HG03175 (cell line): ENCODE measurements around the gene VAT1L.

Source experiments
- ATAC-seq: cut with Tn5 transposase; IDR thresholded peaks from one replicate; pipeline ENCODE4 v1.9.1; 2021; ENCODE audit warnings: mild to moderate bottlenecking, moderate library complexity; ENCODE audit not compliant: unreplicated experiment

Gene VAT1L

GRCh38 chr16:77781091-77781490, 7.3 kb upstream of the VAT1L start:
- ATAC-seq: no peak

DNA sequence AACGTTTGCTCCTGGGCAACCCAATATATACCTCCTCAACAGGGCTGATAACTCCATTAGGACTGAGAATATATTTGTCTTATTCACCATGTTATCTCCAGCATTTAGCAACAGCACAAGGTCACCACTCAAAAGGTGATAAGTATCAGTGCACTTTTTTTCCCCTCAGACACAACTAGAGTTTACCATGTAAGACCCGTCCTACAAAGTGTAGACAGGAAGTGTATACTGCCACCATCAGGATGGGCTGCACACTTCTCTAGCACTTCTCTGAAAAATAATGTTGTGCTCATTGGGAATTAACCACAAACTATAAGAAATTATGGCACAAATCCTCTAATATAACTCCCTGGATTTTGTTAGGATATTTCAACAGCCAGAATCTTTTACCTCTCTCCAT, 5.7 kb upstream of the VAT1L start:
- no peak for ATAC-seq

GRCh38 chr16:77784441-77785372, 3.7 kb upstream of the VAT1L start:
- no peak for ATAC-seq

GRCh38 chr16:77785373-77785764, 3.0 kb upstream of the VAT1L start:
- ATAC-seq: no peak

GRCh38 chr16:77786186-77786847, 2.0 kb upstream of the VAT1L start:
- ATAC-seq: no peak

DNA sequence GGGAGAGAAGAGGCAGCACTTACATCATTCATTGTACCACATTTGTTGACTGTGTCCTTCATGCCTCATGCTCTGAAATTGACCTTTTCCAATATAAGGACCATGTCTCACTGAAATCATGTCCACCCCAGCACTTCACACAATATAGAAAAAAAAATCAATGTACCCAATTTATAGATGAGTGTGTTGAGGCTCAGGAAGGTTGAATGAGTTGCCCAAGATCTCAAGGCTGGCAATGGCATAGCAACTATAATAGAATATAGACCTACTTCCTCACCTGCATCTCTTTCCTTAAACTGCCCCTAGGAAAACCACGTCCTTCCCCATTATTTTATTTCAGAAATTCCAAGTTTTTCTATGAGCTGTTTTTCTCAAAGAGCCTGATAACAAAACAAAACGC, 912 bp upstream of the VAT1L start:
- ATAC-seq: no peak

DNA sequence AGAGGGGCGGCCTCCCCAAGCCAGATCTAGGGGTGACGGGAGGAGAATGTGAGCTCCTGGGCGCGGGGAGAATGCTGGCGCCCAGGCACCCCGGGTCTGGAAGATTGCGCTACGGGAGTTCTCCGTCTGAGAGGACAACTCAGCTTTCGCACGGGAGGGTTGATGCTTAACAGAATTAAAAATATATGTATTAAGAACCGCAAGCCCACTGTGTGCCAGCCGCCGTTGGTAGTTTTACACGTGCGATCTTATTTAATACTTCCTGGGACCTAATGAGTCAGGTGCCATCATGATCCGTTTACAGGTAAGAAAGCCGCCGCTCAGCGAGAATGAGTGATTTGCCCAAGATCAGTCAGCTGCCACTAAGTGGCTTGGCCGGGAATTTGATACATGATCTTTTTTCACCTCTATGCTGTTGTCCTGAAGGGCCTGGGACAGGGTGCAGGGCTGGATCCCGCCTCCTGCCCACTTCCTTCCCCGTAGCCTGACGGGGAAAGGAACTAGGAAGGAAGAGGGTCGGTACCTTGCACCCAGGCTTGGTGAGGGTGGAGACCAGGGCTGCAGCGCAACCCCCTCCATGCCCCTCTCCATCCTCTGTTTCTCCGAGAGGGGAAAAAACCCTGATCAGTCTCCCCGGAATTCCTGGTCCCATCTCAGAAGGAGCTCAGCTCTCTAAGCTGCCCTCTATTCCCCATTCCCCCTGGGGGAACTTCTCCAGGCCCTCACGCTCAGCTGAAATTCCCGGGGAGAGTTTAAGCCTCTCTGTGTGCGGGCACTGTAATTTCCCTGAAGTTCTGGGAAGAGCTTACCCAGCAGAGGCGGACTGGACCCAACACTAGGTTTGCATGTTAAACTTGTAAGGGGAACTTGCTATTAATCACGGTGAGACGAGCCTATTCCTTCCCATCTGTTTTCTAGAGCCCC, 983 bp downstream of the VAT1L start:
- no peak for ATAC-seq

- ATAC-seq: no peak
These were observed 1.6 kb downstream of the VAT1L start for GRCh38 chr16:77790009-77790372.

DNA sequence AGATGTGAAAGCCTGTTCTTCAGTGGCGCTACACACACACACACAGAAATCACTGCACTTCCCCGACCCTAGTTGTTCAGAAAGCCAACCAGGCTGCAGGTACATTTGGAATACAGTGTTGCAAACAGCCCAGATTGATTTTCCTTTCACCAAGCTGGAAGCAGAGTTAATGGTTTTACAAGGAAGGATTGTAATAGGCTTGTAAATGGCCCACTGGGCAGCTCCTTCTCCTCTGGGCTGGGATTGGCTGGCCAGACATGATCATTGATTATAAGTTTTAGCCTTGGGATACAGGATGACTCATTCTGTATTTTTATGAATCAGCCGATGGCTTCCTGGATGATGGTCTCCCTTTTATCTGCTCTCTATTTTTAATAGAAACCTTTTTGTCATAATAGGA, 2.5 kb downstream of the VAT1L start:
- no peak for ATAC-seq

- ATAC-seq: no peak
These were observed 5.1 kb downstream of the VAT1L start for GRCh38 chr16:77793417-77793816.

- no peak for ATAC-seq
These were observed 6.2 kb downstream of the VAT1L start for GRCh38 chr16:77794586-77794985.

- no peak for ATAC-seq
These were observed 13.5 kb downstream of the VAT1L start for GRCh38 chr16:77801817-77802216.

- no peak for ATAC-seq
These were observed 17.0 kb downstream of the VAT1L start for GRCh38 chr16:77805398-77805797.

DNA sequence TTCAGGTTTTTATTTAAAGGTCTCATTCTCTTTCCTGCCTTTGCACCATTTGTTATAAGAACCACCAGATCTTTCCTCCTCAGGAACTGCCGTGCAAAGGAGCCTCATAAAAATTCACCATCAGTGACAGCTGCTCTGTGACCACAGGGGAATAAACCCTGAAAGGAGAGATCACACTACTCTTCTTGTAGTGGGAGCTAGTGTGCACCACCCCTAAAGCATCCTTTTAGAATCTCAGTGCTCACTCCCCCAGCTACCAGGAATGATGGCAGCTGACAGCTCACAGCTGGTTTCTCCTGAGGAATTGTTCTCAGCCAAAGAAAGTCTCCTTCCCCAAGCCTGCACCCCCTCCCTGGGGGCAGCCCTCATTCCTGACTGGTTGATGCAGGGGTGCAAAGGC, 18.7 kb downstream of the VAT1L start:
- no peak for ATAC-seq

GRCh38 chr16:77812856-77813500, 24.6 kb downstream of the VAT1L start:
- no peak for ATAC-seq

- ATAC-seq: no peak
These were observed 27.9 kb downstream of the VAT1L start for GRCh38 chr16:77816293-77816692.

- no peak for ATAC-seq
These were observed 32.0 kb downstream of the VAT1L start for GRCh38 chr16:77820340-77820739.

DNA sequence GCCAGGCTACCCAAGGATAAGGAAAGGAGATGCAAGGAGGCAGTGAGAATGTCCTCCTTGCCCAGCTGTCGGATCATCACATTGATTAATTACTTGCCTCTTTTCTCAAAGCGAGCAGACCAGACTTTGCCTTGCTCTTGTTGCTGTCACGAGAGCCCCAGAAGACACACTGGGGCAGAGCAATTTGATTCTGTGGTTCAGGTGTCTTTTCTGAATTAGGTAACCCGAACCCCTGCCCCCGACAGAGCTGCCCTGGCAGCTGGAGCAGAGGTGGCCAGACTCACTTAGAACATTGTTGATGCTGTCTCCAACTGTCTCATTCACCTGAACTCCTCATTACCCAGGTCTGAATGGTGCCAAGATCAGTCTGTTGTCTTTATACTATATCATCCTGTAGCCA, 34.3 kb downstream of the VAT1L start:
- ATAC-seq: no peak

- ATAC-seq: no peak
These were observed 34.7 kb downstream of the VAT1L start for GRCh38 chr16:77823067-77823466.

- no peak for ATAC-seq
These were observed 36.8 kb downstream of the VAT1L start for GRCh38 chr16:77825196-77825595.

GRCh38 chr16:77827032-77827431, 38.7 kb downstream of the VAT1L start:
- ATAC-seq: no peak
